Measurements from ENCODE around the gene MS4A12.
"Not testable (repeated sequence)": the region's sequence is repeated elsewhere in the genome, so short reads cannot be mapped to it uniquely, and the experiment has no call there.

The MS4A12 gene

GRCh38 chr11:60512651-60513225 is 20.2 kb downstream of the MS4A12 start:
- DNase-seq (ENCODE audit: low read depth) = no peak

GRCh38 chr11:60513496-60514460 is 21.2 kb downstream of the MS4A12 start:
- DNase-seq (ENCODE audit: low read depth) = no peak

- no peak for DNase-seq (ENCODE audit: low read depth)
Measured at GRCh38 chr11:60515144-60515855, 22.7 kb downstream of the MS4A12 start, which contains the start of gene MS4A13. Gene MS4A13 (plus strand): TSS chr11:60515392. CDS start chr11:60518084, 2,692 bp downstream.

- DNase-seq (ENCODE audit: low read depth) = no peak
Measured at GRCh38 chr11:60528465-60528864, 35.9 kb downstream of the MS4A12 start.

GRCh38 chr11:60528934-60529333 is 36.4 kb downstream of the MS4A12 start:
- no peak for DNase-seq (ENCODE audit: low read depth)

- DNase-seq (ENCODE audit: low read depth) = no peak
Measured at GRCh38 chr11:60530454-60531100, 38.0 kb downstream of the MS4A12 start.

- DNase-seq (ENCODE audit: low read depth) = not testable (repeated sequence)
Measured at GRCh38 chr11:60532383-60532782, 39.8 kb downstream of the MS4A12 start.

- DNase-seq (ENCODE audit: low read depth) = not testable (repeated sequence)
Measured at GRCh38 chr11:60538627-60539026, 46.0 kb downstream of the MS4A12 start.

- no peak for DNase-seq (ENCODE audit: low read depth)
Measured at GRCh38 chr11:60544077-60544476, 51.5 kb downstream of the MS4A12 start.
